ENCODE results near the gene SMARCC1. TPM values are rescaled to one million over a fixed set of nuclear protein-coding genes. Genes with fewer than 3 reads are reported as not detected.

The SMARCC1 gene
- total RNA-seq, 6 experiments from 2014 or later: 65.8 to 81.9 (median 69.2) TPM

DNA sequence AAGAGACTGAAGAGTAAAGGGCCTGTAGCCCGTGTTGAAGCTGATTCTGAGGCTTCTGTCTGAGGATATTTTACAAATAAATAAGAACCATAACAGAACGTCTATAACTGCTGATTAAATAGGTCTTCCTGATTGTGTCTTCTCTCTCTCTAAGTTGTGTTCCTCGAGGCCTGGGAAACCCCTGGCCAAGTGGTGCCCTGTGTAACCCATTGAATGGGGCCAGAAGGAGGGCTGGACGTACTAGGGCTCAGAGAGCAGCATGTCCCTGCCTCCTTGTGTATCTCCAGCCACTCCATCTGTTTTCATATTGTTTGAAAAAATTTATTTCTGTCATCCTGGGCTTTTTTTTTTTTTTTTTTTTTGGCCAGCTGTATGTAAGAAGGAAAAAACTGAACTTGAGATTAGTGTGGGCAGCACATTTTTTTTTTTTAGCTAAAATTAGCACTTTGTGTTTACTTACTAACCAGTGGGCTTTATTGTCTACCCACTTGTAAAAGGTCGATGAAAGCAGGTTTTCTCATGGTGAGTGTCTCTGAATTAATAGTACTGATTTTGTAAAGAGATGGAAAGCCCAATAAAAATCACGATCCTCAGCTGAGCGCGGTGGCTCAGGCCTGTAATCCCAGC is 32.0 kb upstream of the SMARCC1 start:
- peak overlapping the region; percentile 40; the same call in 1 of the 2 replicates for H3K27ac Mint-ChIP-seq

DNA sequence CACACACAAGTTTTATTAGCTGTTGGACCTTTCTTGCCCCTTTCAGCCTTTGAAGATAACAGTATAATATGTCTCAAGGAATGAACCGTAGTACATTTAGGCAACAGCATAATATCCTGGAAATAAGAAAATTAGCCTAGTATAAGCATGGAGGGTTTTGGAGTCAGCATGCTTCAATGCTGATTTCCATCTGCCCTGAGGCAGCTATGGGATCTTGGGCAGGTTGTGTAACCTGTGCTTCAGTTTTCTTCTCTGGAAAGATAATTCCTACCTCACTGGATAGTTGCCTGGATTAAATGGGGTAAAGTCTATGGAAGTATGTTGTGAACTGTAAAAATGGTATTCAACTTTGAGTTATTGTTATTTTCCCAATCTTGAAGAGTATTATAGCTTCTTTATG is 22.9 kb upstream of the SMARCC1 start:
- Mint-ChIP-seq H3K9me3 (no peaks in the 10 kb centered on the region), H3K4me1 (ENCODE audit: low read depth) (peaks cover 24% of the 10 kb centered on the region), H3K27me3 (ENCODE audit: insufficient read depth) (peaks cover 3% of the 10 kb centered on the region; the same call in 1 of the 2 replicates), H3K27ac (no peak overlapping the region), H3K36me3 (ENCODE audit: low read depth) (no peaks in the 10 kb centered on the region; the same call in 1 of the 2 replicates), H3K4me3 (peak overlapping the region; percentile 99)
- TF ChIP-seq, protein P1, sequence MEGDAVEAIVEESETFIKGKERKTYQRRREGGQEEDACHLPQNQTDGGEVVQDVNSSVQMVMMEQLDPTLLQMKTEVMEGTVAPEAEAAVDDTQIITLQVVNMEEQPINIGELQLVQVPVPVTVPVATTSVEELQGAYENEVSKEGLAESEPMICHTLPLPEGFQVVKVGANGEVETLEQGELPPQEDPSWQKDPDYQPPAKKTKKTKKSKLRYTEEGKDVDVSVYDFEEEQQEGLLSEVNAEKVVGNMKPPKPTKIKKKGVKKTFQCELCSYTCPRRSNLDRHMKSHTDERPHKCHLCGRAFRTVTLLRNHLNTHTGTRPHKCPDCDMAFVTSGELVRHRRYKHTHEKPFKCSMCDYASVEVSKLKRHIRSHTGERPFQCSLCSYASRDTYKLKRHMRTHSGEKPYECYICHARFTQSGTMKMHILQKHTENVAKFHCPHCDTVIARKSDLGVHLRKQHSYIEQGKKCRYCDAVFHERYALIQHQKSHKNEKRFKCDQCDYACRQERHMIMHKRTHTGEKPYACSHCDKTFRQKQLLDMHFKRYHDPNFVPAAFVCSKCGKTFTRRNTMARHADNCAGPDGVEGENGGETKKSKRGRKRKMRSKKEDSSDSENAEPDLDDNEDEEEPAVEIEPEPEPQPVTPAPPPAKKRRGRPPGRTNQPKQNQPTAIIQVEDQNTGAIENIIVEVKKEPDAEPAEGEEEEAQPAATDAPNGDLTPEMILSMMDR (IDR thresholded peaks at IDR 0.05): no peak
- no peak for DNase-seq

More for the DNA sequence above, 32.0 kb upstream of the SMARCC1 start:
- Mint-ChIP-seq H3K9me3 (no peaks in the 10 kb centered on the region), H3K4me1 (ENCODE audit: low read depth) (no peaks in the 10 kb centered on the region), H3K4me3 (no peak overlapping the region), H3K27me3 (ENCODE audit: insufficient read depth) (no peaks in the 10 kb centered on the region), H3K36me3 (ENCODE audit: low read depth) (peaks cover 16% of the 10 kb centered on the region)
- TF ChIP-seq, protein P1 (IDR thresholded peaks at IDR 0.05): no peak
- no peak for DNase-seq

DNA sequence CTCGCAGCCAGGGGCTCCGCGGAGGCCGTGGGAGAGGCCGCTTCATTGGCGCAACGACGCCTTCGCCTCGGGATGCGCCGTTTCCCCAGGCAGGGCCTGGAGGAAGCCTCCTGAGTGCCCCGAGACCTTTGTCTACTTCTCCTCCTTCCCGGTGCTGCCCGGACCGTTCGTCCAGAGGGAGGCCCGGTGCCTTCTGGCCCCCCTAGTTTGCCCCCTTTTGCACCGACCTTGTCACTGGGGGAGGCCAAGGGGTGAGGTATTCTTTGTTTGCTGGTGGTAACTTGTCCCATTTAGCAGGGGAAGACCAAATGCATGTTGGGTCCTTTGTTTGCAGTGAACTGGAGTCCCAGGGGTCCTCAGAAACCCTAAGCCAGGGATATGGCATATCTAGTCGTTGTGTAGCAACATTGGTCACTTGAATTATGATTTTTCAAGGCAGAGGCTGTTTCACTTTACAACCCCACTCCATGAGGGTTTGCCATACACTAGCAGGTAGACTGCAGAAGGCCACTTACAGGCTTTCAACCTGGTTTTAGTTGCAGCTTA is 21.9 kb upstream of the SMARCC1 start:
- TF ChIP-seq, protein P1 (IDR thresholded peaks at IDR 0.05): no peak
- H3K4me3 Mint-ChIP-seq: peak overlapping the region; percentile 99
- H3K27me3 Mint-ChIP-seq (ENCODE audit: insufficient read depth): peaks cover 3% of the 10 kb centered on the region; the same call in 1 of the 2 replicates
- H3K27ac Mint-ChIP-seq: peak overlapping the region; percentile 97
- H3K4me1 Mint-ChIP-seq (ENCODE audit: low read depth): peaks cover 24% of the 10 kb centered on the region
- DNase-seq: no peak
- H3K9me3 Mint-ChIP-seq: no peaks in the 10 kb centered on the region
- H3K36me3 Mint-ChIP-seq (ENCODE audit: low read depth): no peaks in the 10 kb centered on the region; the same call in 1 of the 2 replicates

DNA sequence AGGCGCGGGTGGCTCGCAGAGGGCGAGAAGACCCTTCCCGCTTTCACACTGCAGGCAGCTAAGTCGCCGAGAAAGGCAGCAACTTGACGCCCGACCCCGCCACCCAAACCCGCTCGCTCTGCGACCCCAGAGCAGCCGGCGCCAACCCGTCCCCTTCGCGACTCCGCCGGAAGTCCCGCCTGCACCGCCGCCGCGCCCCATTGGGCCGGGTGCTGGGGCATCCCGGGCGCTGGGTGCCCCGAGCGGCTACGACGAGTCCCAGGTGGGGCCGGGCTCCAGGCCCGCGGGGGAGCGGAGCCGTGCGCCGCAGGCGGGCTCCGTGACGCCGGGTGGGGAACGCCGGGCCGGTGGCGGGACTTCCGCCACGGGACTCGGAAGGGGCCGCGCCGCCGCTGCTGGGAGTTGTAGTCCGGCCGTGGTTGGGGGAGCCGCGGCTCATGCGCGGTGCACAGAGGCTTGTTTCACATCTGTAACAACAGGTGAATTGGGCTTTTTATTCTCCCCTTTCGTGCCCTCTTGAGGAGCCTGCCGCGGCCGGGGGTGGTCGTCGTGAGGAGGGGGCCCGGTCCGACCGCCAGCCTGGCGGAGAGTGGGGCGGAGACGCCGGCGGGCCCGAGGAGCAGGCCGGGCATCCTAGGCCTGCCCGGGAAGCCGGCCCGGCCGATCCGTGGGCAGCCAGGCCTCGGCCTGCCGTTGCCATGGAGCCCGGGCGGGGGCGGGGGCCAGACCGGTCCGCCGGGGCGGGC is 21.2 kb upstream of the SMARCC1 start, which contains the start of gene DHX30:
TSS of gene DHX30 (plus strand) at position 405 of the 746 bp plus-strand sequence. CDS start 7,546 bp downstream, outside the sequence.
- H3K27ac Mint-ChIP-seq: peak within 1 kb of the TSS; percentile 97
- peak; percentile 74 for DNase-seq
- TF ChIP-seq, protein P1 (IDR thresholded peaks at IDR 0.05): no peak
- H3K36me3 Mint-ChIP-seq (ENCODE audit: low read depth): no peaks in the 10 kb centered on the region; the same call in 1 of the 2 replicates
- H3K4me3 Mint-ChIP-seq: peak within 1 kb of the TSS; percentile 99
- peaks cover 3% of the 10 kb centered on the region; the same call in 1 of the 2 replicates for H3K27me3 Mint-ChIP-seq (ENCODE audit: insufficient read depth)
- no peaks in the 10 kb centered on the region for H3K9me3 Mint-ChIP-seq
- H3K4me1 Mint-ChIP-seq (ENCODE audit: low read depth): peaks cover 24% of the 10 kb centered on the region

DNA sequence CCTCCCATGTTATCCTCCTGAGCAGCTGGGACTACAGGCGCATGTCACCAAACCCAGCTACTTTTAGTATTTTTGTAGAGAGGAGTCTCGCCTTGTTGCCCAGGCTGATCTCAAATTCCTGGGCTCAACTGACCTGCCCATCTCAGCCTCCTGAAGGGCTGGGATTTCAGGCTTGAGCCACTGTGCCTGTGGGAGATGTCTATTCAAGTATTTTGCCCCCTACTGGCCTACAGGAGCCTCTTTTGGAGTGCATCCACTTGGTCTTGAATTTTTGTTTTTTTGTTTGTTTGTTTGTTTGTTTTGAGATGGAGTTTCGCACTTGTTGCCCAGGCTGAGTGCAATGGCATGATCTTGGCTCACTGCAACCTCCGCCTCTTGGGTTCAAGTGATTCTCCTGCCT is 18.0 kb upstream of the SMARCC1 start:
- Mint-ChIP-seq H3K4me3 (no peak overlapping the region), H3K36me3 (ENCODE audit: low read depth) (no peaks in the 10 kb centered on the region)

More for the DNA sequence above, 18.0 kb upstream of the SMARCC1 start:
- TF ChIP-seq, protein P1 (IDR thresholded peaks at IDR 0.05): peak; percentile 69
- no peaks in the 10 kb centered on the region for H3K9me3 Mint-ChIP-seq
- H3K27me3 Mint-ChIP-seq (ENCODE audit: insufficient read depth): 0 out of 2 replicates have a peak, but pooled peaks cover 3% of the 10 kb centered on the region
- H3K27ac Mint-ChIP-seq: no peak overlapping the region
- H3K4me1 Mint-ChIP-seq (ENCODE audit: low read depth): peaks cover 22% of the 10 kb centered on the region
- no peak for DNase-seq

All from HFFc6 (cell line).